Progenitor cell of endocrine pancreas (in vitro differentiated cells): ENCODE data around the gene PLA2G7. TPM values are rescaled to one million over a fixed set of nuclear protein-coding genes. Genes with fewer than 3 reads are reported as not detected.

Experiments used
- DNase-seq: peaks from one replicate; pipeline ENCODE4 v3.0.0; 2021; ENCODE audit warnings: low spot score; ENCODE audit not compliant: unreplicated experiment
- H3K27ac Mint-ChIP-seq: 2 replicates; pipeline ENCODE4 v1.8.0; 2021; ENCODE audit warnings: mild to moderate bottlenecking, moderate library complexity, mixed read lengths
- H3K27me3 Mint-ChIP-seq: 2 replicates; pipeline ENCODE4 v1.8.0; 2021; ENCODE audit warnings: mixed read lengths
- H3K36me3 Mint-ChIP-seq: 2 replicates; pipeline ENCODE4 v1.8.0; 2022; ENCODE audit warnings: mixed read lengths; ENCODE audit not compliant: insufficient read depth
- H3K4me1 Mint-ChIP-seq: 2 replicates; pipeline ENCODE4 v1.8.0; 2021; ENCODE audit warnings: low read depth, mixed read lengths
- H3K4me3 Mint-ChIP-seq: 2 replicates; pipeline ENCODE4 v1.8.0; 2021; ENCODE audit warnings: low read depth, mild to moderate bottlenecking, moderate library complexity, mixed read lengths
- H3K9me3 Mint-ChIP-seq: 2 replicates; pipeline ENCODE4 v1.8.0; 2021; ENCODE audit warnings: low read depth, mixed read lengths
- CTCF ChIP-seq: fragments of 200-600 bp; sonication (generic); IDR thresholded peaks from one replicate; pipeline ENCODE4 v1.5.0; 2021; ENCODE audit warnings: antibody characterized with exemption, mild to moderate bottlenecking; ENCODE audit not compliant: unreplicated experiment
- total RNA-seq: library from RNA; stranded (reverse); gene quantifications from 2 replicates; pipeline ENCODE4 v1.2.1, GENCODE V29; 2021

The PLA2G7 gene
- total RNA-seq, 1 donor from 2014 or later, result 0.29 TPM

DNA sequence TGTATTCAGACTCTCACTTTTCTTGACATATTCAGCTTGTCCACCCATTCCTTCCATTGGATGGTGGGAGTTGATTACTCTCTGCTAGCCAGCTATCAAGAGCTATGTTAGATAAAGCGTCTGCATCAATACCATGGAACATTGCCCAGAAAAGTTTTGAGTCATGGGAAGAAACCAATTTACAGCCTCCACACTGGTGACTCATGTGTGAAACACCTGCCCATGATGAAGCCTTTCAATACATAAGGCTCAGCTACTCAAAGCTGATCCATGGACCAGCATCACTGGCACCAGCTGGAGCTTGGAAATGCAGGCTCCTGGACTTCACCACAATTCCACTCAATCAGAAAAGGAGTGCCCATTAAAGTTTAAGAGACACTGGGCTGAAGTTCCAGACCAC, 16.1 kb downstream of the PLA2G7 start:
- Mint-ChIP-seq H3K36me3 (no peaks in the 10 kb centered on the region), H3K4me1 (no peaks in the 10 kb centered on the region), H3K27ac (no peak overlapping the region), H3K4me3 (no peak overlapping the region), H3K9me3 (no peaks in the 10 kb centered on the region), H3K27me3 (peaks cover 31% of the 10 kb centered on the region)
- no peak for TF ChIP-seq CTCF
- DNase-seq, result no peak

DNA sequence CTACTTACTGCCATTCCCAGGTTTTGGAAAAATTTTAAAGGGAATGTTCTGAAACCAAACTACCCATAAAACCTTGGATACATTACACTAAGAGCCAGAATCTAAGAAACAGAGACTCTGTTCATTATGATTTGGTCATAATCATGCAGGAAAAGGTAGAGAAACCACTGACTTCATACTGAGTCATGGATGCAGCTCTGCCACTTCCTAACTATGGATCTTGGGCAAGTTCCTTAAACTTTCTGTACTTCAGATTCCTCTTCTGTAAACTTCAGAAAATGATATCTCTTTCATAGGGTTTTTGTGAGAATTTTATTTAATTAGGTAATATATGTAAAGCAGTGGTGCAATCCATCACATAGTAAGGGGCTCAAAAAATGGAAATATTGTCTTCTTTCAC, 20.0 kb downstream of the PLA2G7 start:
- Mint-ChIP-seq H3K4me3 (no peak overlapping the region), H3K4me1 (no peaks in the 10 kb centered on the region), H3K9me3 (no peaks in the 10 kb centered on the region), H3K36me3 (no peaks in the 10 kb centered on the region), H3K27ac (no peak overlapping the region), H3K27me3 (peaks cover 21% of the 10 kb centered on the region)
- TF ChIP-seq CTCF, result no peak
- no peak for DNase-seq

DNA sequence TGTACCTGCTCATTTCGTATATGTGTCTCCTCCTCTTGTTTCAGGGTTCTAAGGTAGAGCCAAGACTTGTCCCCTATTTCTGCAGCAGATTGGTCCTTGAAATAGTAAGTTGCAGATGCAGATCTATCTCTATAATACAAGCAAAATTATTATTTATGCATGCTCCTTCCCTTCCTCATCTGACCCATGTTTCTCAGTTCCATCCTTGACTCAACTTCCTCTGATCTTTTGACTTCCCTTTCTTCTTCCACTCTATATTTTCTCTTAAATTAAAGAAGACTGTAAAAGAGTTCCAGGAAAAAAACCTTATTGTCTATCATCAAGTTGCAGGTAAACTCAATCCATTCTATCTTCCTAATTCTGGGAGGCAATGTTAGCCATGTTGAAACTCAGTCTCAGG, 23.7 kb downstream of the PLA2G7 start:
- H3K27ac Mint-ChIP-seq, result no peak overlapping the region
- DNase-seq, result no peak
- no peak for TF ChIP-seq CTCF
- peaks cover 3% of the 10 kb centered on the region for H3K9me3 Mint-ChIP-seq
- no peak overlapping the region for H3K4me3 Mint-ChIP-seq
- peaks cover 17% of the 10 kb centered on the region for H3K27me3 Mint-ChIP-seq
- H3K36me3 Mint-ChIP-seq, result no peaks in the 10 kb centered on the region
- H3K4me1 Mint-ChIP-seq, result no peaks in the 10 kb centered on the region

- H3K27me3 Mint-ChIP-seq, result peaks cover 46% of the 10 kb centered on the region
- TF ChIP-seq CTCF, result no peak
- H3K4me3 Mint-ChIP-seq, result no peak overlapping the region
Observed at GRCh38 chr6:46706464-46706863, 28.7 kb downstream of the PLA2G7 start.

GRCh38 chr6:46704562-46704961, 30.6 kb downstream of the PLA2G7 start:
- peaks cover 3% of the 10 kb centered on the region for H3K9me3 Mint-ChIP-seq
- no peak overlapping the region for H3K27ac Mint-ChIP-seq
- no peaks in the 10 kb centered on the region for H3K36me3 Mint-ChIP-seq
- no peak overlapping the region for H3K4me3 Mint-ChIP-seq
- TF ChIP-seq CTCF, result no peak
- peaks cover 49% of the 10 kb centered on the region for H3K27me3 Mint-ChIP-seq
- H3K4me1 Mint-ChIP-seq, result no peaks in the 10 kb centered on the region
- DNase-seq, result no peak

More at GRCh38 chr6:46706464-46706863, 28.7 kb downstream of the PLA2G7 start:
- Mint-ChIP-seq H3K9me3 (peaks cover 3% of the 10 kb centered on the region), H3K4me1 (no peaks in the 10 kb centered on the region), H3K36me3 (no peaks in the 10 kb centered on the region), H3K27ac (no peak overlapping the region)
- DNase-seq, result no peak
